Neural cell (in vitro differentiated cells): ENCODE measurements around the gene TNFRSF14. TPM values are rescaled to one million over a fixed set of nuclear protein-coding genes. Genes with fewer than 3 reads are reported as not detected.

Experiments
- H2AFZ ChIP-seq: fragments of 200-600, 300-800 bp; sonication (generic), shearing (Covaris generic); 2 replicates; pipeline ENCODE4 v1.6.0; 2014; ENCODE audit warnings: low read depth, mild to moderate bottlenecking, antibody characterized with exemption, low read length, moderate library complexity
- H3F3A ChIP-seq: fragments of 200-600 bp; shearing (Covaris generic); 2 replicates; pipeline ENCODE4 v1.6.1; 2016; ENCODE audit warnings: mild to moderate bottlenecking, moderate library complexity, mixed read lengths, antibody characterized with exemption, low read length; ENCODE audit not compliant: insufficient read depth, poor library complexity, severe bottlenecking
- H3K27ac ChIP-seq: fragments of 200-600, 300-800 bp; sonication (generic), shearing (Covaris generic); 2 replicates; pipeline ENCODE4 v1.5.1; 2014; ENCODE audit warnings: mild to moderate bottlenecking, low read length, moderate library complexity
- H3K27me3 ChIP-seq: fragments of 300-800, 200-600 bp; sonication (generic), shearing (Covaris generic); 2 replicates; pipeline ENCODE4 v1.6.0; 2014; ENCODE audit warnings: mild to moderate bottlenecking, low read depth, low read length, moderate library complexity; ENCODE audit not compliant: insufficient read depth
- H3K36me3 ChIP-seq: fragments of 300-800, 200-600 bp; sonication (generic), shearing (Covaris generic); 2 replicates; pipeline ENCODE4 v1.5.1; 2014; ENCODE audit warnings: mild to moderate bottlenecking, antibody characterized with exemption, low read length, moderate library complexity; ENCODE audit not compliant: insufficient read depth
- H3K4me2 ChIP-seq: fragments of 300-800, 200-600 bp; sonication (generic), shearing (Covaris generic); 2 replicates; pipeline ENCODE4 v1.6.0; 2014; ENCODE audit warnings: mild to moderate bottlenecking, low read length
- H3K4me3 ChIP-seq: fragments of 300-800, 200-600 bp; sonication (generic), shearing (Covaris generic); 2 replicates; pipeline ENCODE4 v1.5.1; 2014; ENCODE audit warnings: mild to moderate bottlenecking, low read length, moderate library complexity
- H3K79me2 ChIP-seq: fragments of 200-600 bp; shearing (Covaris generic); replicated peaks from 2 replicates; pipeline ENCODE4 v1.6.0; 2014; ENCODE audit warnings: mild to moderate bottlenecking, low read length, moderate library complexity; ENCODE audit not compliant: insufficient read depth
- H3K9ac ChIP-seq: fragments of 300-800, 200-600 bp; sonication (generic), shearing (Covaris generic); 2 replicates; pipeline ENCODE4 v1.6.1; 2016; ENCODE audit warnings: mild to moderate bottlenecking, low read length, mixed read lengths
- H3K9me2 ChIP-seq: fragments of 200-600 bp; shearing (Covaris generic); 2 replicates; pipeline ENCODE4 v1.6.1; 2016; ENCODE audit warnings: mild to moderate bottlenecking, low read length, mixed read lengths; ENCODE audit not compliant: insufficient read depth
- H3K9me3 ChIP-seq: fragments of 200-600, 300-800 bp; sonication (generic), shearing (Covaris generic); 2 replicates; pipeline ENCODE4 v1.6.1; 2016; ENCODE audit warnings: mild to moderate bottlenecking, mixed run types, low read length, moderate library complexity, mixed read lengths
- H4K20me1 ChIP-seq: fragments of 200-600 bp; shearing (Covaris generic); 2 replicates; pipeline ENCODE4 v1.6.1; 2016; ENCODE audit warnings: mild to moderate bottlenecking, mixed run types; ENCODE audit not compliant: insufficient read depth
- CTCF ChIP-seq: fragments of 450-650 bp; IDR thresholded peaks from 2 replicates; pipeline ENCODE4 v1.5.1; 2014; ENCODE audit warnings: antibody characterized with exemption, mild to moderate bottlenecking, moderate library complexity; ENCODE audit not compliant: poor library complexity, severe bottlenecking
- EP300 ChIP-seq: fragments of 450-650 bp; conservative IDR thresholded peaks from 2 replicates; pipeline ENCODE4 v1.6.1; 2014; ENCODE audit warnings: antibody characterized with exemption, mild to moderate bottlenecking, moderate library complexity; ENCODE audit not compliant: poor library complexity, severe bottlenecking
- EZH2 ChIP-seq: fragments of 200-600, 300-800 bp; shearing (Covaris generic), sonication (generic); IDR thresholded peaks from 2 replicates; pipeline ENCODE4 v1.6.1; 2014; ENCODE audit warnings: antibody characterized with exemption, low read length, borderline replicate concordance, mild to moderate bottlenecking; ENCODE audit not compliant: insufficient read depth, poor library complexity, severe bottlenecking
- MXI1 ChIP-seq: fragments of 450-650 bp; conservative IDR thresholded peaks from 2 replicates; pipeline ENCODE4 v1.6.1; 2014; ENCODE audit warnings: antibody characterized with exemption, mild to moderate bottlenecking; ENCODE audit not compliant: poor library complexity, severe bottlenecking
- POLR2AphosphoS5 ChIP-seq: IDR thresholded peaks from 2 replicates; pipeline ENCODE4 v1.6.1; 2012
- RAD21 ChIP-seq: fragments of 450-650 bp; conservative IDR thresholded peaks from 2 replicates; pipeline ENCODE4 v1.6.1; 2014; ENCODE audit warnings: antibody characterized with exemption, mild to moderate bottlenecking, moderate library complexity
- SMC3 ChIP-seq: fragments of 450-650 bp; conservative IDR thresholded peaks from 2 replicates; pipeline ENCODE4 v1.6.1; 2014; ENCODE audit warnings: antibody characterized with exemption, mild to moderate bottlenecking, moderate library complexity; ENCODE audit not compliant: poor library complexity
- TAF1 ChIP-seq: IDR thresholded peaks from 2 replicates; pipeline ENCODE4 v1.6.1; 2012; ENCODE audit warnings: low read depth
- polyA plus RNA-seq: library from polyadenylated mRNA; depleted of rRNA; stranded (reverse); fragments of >200 nt; gene quantifications from 2 replicates; pipeline ENCODE4 v1.2.3, GENCODE V29; 2014
- TF ChIP-seq, protein P1 (sequence below): IDR thresholded peaks from 2 replicates; pipeline ENCODE4 v1.6.1; 2012; ENCODE audit warnings: borderline replicate concordance

Gene TNFRSF14
- polyA plus RNA-seq, 1 donor from 2014 or later = 1.1 TPM

GRCh38 chr1:2592672-2593071, 36.5 kb downstream of the TNFRSF14 start:
- Histone ChIP-seq H3K36me3 (no peaks in the 10 kb centered on the region), H3K27ac (no peak overlapping the region), H2AFZ (no peak overlapping the region), H4K20me1 (no peaks in the 10 kb centered on the region), H3K4me2 (no peak overlapping the region), H3K9me3 (no peaks in the 10 kb centered on the region), H3K27me3 (no peaks in the 10 kb centered on the region), H3K4me3 (no peak overlapping the region), H3F3A (no peaks in the 10 kb centered on the region), H3K79me2 (no peaks in the 10 kb centered on the region), H3K9me2 (no peaks in the 10 kb centered on the region), H3K9ac (no peak overlapping the region)
- TF ChIP-seq EZH2 (no peak), RAD21 (no peak)

DNA sequence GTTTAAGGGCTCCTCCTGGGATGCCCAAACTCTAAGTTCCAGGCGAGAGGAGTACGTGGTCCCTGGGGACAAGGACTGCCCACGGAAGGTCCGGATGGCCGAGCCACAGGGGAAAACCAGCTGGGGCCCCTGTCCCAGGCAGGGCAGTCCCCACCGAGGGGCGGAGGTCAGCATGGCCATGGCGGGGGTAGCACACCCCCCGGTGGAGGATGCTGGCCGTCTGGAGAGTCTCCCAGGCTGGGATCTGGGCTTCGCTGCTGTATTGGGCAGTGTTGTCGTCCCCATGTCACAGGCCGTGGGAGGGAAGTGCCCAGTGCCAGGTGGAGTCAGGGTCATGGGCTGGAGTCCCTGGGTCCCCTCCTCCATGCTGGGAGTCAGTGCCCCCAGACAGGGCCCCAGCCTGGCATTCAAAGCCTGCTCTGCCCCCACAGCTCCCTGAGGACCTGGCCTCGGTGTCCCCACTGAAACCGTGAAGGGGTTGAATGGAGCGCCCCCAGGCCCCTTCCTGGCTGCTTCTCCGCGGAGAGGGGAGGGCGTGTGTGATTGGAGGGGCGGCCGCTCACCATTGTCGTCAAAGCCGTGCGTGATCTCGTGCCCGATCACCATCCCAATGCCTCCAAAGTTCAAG, 37.2 kb downstream of the TNFRSF14 start:
- no peaks in the 10 kb centered on the region for H3F3A ChIP-seq
- H3K9me3 ChIP-seq = no peaks in the 10 kb centered on the region
- H3K9me2 ChIP-seq = no peaks in the 10 kb centered on the region
- H3K79me2 ChIP-seq = no peaks in the 10 kb centered on the region
- no peaks in the 10 kb centered on the region for H3K36me3 ChIP-seq
- TF ChIP-seq POLR2AphosphoS5 = no peak
- H3K9ac ChIP-seq = no peak overlapping the region
- no peaks in the 10 kb centered on the region for H4K20me1 ChIP-seq
- H3K27ac ChIP-seq = no peak overlapping the region
- no peak overlapping the region for H2AFZ ChIP-seq
- H3K27me3 ChIP-seq = no peaks in the 10 kb centered on the region
- H3K4me3 ChIP-seq = no peak overlapping the region
- no peak overlapping the region for H3K4me2 ChIP-seq

DNA sequence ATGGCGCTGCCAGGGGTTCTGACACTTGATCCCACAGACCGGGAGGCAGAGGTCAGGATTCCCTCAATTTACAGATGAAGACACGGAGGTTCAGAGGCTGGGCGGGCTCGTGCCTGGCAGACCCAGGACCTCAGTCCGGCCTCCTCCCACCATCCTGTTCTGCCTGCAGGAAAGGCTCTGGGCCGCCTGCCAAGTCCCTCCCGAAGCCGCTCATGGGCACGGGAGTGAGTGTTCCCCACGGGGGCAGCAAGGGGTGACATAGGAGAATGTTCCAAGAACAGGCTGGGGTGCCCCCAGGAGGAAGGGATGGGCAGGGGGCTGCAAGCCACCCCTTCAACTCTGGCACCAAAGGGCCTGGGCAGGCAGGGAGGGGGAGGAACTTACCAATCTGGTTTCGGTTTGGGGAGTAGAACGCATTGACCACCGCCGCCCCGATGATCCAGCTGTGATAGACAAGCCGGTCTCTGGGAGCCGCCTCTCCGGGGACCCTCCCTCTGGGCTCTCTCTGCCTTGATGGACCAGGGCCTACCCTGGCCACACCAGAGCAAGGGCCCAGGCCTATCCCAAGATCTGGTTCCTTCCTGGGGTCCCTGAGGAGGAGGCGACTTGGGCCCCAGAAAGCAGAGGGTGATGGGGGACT, 38.0 kb downstream of the TNFRSF14 start:
- H4K20me1 ChIP-seq = no peaks in the 10 kb centered on the region
- no peaks in the 10 kb centered on the region for H3K27me3 ChIP-seq
- H3K36me3 ChIP-seq = no peaks in the 10 kb centered on the region
- TF ChIP-seq EP300 = no peak
- no peak for TF ChIP-seq POLR2AphosphoS5
- TF ChIP-seq SMC3 = no peak
- TF ChIP-seq MXI1 = no peak
- TF ChIP-seq TAF1 = no peak
- no peak for TF ChIP-seq RAD21
- no peak for TF ChIP-seq EZH2
- TF ChIP-seq CTCF = no peak
- TF ChIP-seq, protein P1, sequence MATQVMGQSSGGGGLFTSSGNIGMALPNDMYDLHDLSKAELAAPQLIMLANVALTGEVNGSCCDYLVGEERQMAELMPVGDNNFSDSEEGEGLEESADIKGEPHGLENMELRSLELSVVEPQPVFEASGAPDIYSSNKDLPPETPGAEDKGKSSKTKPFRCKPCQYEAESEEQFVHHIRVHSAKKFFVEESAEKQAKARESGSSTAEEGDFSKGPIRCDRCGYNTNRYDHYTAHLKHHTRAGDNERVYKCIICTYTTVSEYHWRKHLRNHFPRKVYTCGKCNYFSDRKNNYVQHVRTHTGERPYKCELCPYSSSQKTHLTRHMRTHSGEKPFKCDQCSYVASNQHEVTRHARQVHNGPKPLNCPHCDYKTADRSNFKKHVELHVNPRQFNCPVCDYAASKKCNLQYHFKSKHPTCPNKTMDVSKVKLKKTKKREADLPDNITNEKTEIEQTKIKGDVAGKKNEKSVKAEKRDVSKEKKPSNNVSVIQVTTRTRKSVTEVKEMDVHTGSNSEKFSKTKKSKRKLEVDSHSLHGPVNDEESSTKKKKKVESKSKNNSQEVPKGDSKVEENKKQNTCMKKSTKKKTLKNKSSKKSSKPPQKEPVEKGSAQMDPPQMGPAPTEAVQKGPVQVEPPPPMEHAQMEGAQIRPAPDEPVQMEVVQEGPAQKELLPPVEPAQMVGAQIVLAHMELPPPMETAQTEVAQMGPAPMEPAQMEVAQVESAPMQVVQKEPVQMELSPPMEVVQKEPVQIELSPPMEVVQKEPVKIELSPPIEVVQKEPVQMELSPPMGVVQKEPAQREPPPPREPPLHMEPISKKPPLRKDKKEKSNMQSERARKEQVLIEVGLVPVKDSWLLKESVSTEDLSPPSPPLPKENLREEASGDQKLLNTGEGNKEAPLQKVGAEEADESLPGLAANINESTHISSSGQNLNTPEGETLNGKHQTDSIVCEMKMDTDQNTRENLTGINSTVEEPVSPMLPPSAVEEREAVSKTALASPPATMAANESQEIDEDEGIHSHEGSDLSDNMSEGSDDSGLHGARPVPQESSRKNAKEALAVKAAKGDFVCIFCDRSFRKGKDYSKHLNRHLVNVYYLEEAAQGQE = no peak
- H3K9me2 ChIP-seq = no peaks in the 10 kb centered on the region
- no peak overlapping the region for H3K27ac ChIP-seq
- no peak overlapping the region for H2AFZ ChIP-seq
- no peak overlapping the region for H3K4me3 ChIP-seq
- H3K9ac ChIP-seq = no peak overlapping the region
- no peaks in the 10 kb centered on the region for H3K79me2 ChIP-seq
- no peaks in the 10 kb centered on the region for H3K9me3 ChIP-seq
- H3K4me2 ChIP-seq = no peak overlapping the region
- H3F3A ChIP-seq = no peaks in the 10 kb centered on the region
